Measurements from ENCODE around the gene PBRM1. TPM values are rescaled to one million over a fixed set of nuclear protein-coding genes. Genes with fewer than 3 reads are reported as not detected.

PBRM1 gene
- total and polyA plus RNA-seq, 2 experiments from 2014 or later: 57.5 to 72.5 TPM

DNA sequence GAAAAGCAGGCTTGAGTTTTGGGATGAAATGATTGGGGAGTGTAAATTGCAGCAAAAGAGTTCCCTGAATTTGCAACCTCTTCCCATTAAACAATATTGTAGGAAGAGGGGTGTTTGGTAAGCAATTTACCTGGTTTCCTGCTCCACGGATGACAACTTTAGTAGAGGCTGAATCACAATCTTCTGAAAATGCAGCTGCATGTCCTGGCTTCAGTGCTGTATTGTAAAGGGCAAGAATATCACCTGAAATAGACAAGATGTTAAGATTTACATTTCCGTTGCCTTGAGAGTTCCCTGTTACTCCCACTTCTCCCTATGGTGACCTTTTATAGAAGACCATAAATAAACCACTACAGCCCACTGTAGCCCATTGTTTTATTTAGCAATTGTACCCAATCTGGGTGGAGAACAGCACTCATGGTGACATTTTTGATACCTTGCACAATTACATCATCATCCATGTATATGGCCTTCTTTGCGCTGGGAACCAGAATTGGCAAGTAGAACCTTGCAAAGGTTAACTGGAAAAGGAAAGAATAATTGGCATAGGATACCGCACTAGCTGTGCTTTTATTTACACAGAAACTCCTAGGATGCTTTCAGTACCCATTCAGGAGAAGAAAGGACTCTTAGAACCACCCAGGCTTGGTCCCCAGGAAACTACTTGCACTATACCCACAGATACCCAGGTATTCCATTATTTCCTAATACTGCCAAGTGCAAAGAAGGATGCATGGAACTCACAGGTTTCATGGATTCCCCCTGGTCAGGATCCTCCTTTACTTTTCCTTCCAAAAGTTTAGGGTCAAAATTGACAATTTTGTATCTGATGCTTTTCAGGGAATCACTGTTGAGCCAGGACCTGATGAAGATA is 10.3 kb upstream of the PBRM1 start:
- Histone ChIP-seq H3K9me2 (ENCODE audit: insufficient read depth) (no peaks in the 10 kb centered on the region), H3K4me2 (no peak overlapping the region), H3K4me1 (ENCODE audit: insufficient read depth) (no peaks in the 10 kb centered on the region), H3K27me3 (ENCODE audit: insufficient read depth) (no peaks in the 10 kb centered on the region), H4K20me1 (replicated peaks; ENCODE audit: insufficient read depth) (peaks cover 50% of the 10 kb centered on the region), H2AFZ (no peak overlapping the region), H3K27ac (ENCODE audit: low read depth) (peak overlapping the region; percentile 68; the same call in 1 of the 2 replicates), H3F3A (replicated peaks; ENCODE audit: low read depth) (peaks cover 57% of the 10 kb centered on the region), H3K36me3 (ENCODE audit: insufficient read depth) (peaks cover 55% of the 10 kb centered on the region), H3K79me2 (replicated peaks; ENCODE audit: insufficient read depth) (peaks cover 5% of the 10 kb centered on the region), H3K4me3 (no peak overlapping the region)
- Mint-ChIP-seq H3K27ac (no peak overlapping the region), H3K4me3 (no peak overlapping the region), H3K27me3 (ENCODE audit: insufficient read depth, low read depth, poor library complexity) (peaks cover 2% of the 10 kb centered on the region), H3K36me3 (ENCODE audit: low read depth) (peaks cover 64% of the 10 kb centered on the region), H3K4me1 (no peaks in the 10 kb centered on the region), H3K9me3 (no peaks in the 10 kb centered on the region)
- ATAC-seq (no peak), DNase-seq (ENCODE audit: low spot score) (no peak)
- TF ChIP-seq, protein P1, sequence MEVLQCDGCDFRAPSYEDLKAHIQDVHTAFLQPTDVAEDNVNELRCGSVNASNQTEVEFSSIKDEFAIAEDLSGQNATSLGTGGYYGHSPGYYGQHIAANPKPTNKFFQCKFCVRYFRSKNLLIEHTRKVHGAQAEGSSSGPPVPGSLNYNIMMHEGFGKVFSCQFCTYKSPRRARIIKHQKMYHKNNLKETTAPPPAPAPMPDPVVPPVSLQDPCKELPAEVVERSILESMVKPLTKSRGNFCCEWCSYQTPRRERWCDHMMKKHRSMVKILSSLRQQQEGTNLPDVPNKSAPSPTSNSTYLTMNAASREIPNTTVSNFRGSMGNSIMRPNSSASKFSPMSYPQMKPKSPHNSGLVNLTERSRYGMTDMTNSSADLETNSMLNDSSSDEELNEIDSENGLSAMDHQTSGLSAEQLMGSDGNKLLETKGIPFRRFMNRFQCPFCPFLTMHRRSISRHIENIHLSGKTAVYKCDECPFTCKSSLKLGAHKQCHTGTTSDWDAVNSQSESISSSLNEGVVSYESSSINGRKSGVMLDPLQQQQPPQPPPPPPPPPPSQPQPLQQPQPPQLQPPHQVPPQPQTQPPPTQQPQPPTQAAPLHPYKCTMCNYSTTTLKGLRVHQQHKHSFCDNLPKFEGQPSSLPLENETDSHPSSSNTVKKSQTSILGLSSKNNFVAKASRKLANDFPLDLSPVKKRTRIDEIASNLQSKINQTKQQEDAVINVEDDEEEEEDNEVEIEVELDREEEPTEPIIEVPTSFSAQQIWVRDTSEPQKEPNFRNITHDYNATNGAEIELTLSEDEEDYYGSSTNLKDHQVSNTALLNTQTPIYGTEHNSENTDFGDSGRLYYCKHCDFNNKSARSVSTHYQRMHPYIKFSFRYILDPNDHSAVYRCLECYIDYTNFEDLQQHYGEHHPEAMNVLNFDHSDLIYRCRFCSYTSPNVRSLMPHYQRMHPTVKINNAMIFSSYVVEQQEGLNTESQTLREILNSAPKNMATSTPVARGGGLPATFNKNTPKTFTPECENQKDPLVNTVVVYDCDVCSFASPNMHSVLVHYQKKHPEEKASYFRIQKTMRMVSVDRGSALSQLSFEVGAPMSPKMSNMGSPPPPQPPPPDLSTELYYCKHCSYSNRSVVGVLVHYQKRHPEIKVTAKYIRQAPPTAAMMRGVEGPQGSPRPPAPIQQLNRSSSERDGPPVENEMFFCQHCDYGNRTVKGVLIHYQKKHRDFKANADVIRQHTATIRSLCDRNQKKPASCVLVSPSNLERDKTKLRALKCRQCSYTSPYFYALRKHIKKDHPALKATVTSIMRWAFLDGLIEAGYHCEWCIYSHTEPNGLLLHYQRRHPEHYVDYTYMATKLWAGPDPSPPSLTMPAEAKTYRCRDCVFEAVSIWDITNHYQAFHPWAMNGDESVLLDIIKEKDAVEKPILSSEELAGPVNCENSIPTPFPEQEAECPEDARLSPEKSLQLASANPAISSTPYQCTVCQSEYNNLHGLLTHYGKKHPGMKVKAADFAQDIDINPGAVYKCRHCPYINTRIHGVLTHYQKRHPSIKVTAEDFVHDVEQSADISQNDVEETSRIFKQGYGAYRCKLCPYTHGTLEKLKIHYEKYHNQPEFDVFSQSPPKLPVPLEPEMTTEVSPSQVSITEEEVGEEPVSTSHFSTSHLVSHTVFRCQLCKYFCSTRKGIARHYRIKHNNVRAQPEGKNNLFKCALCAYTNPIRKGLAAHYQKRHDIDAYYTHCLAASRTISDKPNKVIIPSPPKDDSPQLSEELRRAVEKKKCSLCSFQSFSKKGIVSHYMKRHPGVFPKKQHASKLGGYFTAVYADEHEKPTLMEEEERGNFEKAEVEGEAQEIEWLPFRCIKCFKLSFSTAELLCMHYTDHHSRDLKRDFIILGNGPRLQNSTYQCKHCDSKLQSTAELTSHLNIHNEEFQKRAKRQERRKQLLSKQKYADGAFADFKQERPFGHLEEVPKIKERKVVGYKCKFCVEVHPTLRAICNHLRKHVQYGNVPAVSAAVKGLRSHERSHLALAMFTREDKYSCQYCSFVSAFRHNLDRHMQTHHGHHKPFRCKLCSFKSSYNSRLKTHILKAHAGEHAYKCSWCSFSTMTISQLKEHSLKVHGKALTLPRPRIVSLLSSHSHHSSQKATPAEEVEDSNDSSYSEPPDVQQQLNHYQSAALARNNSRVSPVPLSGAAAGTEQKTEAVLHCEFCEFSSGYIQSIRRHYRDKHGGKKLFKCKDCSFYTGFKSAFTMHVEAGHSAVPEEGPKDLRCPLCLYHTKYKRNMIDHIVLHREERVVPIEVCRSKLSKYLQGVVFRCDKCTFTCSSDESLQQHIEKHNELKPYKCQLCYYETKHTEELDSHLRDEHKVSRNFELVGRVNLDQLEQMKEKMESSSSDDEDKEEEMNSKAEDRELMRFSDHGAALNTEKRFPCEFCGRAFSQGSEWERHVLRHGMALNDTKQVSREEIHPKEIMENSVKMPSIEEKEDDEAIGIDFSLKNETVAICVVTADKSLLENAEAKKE (CRISPR knock-in tag; IDR thresholded peaks at IDR 0.05): no peak
- TF ChIP-seq ZNF114 (CRISPR knock-in tag; IDR thresholded peaks at IDR 0.05): no peak
- TF ChIP-seq CREB1 (CRISPR knock-in tag; IDR thresholded peaks at IDR 0.05; ENCODE audit: low read depth): no peak
- no peak for TF ChIP-seq EZH2 (IDR thresholded peaks at IDR 0.05; ENCODE audit: low read depth, unreplicated experiment)
- TF ChIP-seq, protein P2, sequence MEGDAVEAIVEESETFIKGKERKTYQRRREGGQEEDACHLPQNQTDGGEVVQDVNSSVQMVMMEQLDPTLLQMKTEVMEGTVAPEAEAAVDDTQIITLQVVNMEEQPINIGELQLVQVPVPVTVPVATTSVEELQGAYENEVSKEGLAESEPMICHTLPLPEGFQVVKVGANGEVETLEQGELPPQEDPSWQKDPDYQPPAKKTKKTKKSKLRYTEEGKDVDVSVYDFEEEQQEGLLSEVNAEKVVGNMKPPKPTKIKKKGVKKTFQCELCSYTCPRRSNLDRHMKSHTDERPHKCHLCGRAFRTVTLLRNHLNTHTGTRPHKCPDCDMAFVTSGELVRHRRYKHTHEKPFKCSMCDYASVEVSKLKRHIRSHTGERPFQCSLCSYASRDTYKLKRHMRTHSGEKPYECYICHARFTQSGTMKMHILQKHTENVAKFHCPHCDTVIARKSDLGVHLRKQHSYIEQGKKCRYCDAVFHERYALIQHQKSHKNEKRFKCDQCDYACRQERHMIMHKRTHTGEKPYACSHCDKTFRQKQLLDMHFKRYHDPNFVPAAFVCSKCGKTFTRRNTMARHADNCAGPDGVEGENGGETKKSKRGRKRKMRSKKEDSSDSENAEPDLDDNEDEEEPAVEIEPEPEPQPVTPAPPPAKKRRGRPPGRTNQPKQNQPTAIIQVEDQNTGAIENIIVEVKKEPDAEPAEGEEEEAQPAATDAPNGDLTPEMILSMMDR (conservative IDR thresholded peaks at IDR 0.05; ENCODE audit: low read depth in 2 of 2): no peak
- no peak for TF ChIP-seq NANOG (IDR thresholded peaks at IDR 0.05; ENCODE audit: borderline replicate concordance)
- TF ChIP-seq JUNB (IDR thresholded peaks at IDR 0.05; ENCODE audit: unreplicated experiment): no peak
- TF ChIP-seq STAT1 (IDR thresholded peaks at IDR 0.05; ENCODE audit: unreplicated experiment): no peak
- no peak for TF ChIP-seq EZH2phosphoT487 (IDR thresholded peaks at IDR 0.05; ENCODE audit: unreplicated experiment)
- TF ChIP-seq ZNF331 (CRISPR knock-in tag; IDR thresholded peaks at IDR 0.05; ENCODE audit: low read depth): no peak
- TF ChIP-seq, protein P3, sequence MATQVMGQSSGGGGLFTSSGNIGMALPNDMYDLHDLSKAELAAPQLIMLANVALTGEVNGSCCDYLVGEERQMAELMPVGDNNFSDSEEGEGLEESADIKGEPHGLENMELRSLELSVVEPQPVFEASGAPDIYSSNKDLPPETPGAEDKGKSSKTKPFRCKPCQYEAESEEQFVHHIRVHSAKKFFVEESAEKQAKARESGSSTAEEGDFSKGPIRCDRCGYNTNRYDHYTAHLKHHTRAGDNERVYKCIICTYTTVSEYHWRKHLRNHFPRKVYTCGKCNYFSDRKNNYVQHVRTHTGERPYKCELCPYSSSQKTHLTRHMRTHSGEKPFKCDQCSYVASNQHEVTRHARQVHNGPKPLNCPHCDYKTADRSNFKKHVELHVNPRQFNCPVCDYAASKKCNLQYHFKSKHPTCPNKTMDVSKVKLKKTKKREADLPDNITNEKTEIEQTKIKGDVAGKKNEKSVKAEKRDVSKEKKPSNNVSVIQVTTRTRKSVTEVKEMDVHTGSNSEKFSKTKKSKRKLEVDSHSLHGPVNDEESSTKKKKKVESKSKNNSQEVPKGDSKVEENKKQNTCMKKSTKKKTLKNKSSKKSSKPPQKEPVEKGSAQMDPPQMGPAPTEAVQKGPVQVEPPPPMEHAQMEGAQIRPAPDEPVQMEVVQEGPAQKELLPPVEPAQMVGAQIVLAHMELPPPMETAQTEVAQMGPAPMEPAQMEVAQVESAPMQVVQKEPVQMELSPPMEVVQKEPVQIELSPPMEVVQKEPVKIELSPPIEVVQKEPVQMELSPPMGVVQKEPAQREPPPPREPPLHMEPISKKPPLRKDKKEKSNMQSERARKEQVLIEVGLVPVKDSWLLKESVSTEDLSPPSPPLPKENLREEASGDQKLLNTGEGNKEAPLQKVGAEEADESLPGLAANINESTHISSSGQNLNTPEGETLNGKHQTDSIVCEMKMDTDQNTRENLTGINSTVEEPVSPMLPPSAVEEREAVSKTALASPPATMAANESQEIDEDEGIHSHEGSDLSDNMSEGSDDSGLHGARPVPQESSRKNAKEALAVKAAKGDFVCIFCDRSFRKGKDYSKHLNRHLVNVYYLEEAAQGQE (IDR thresholded peaks at IDR 0.05; ENCODE audit: unreplicated experiment): no peak
- TF ChIP-seq POLR2AphosphoS5 (IDR thresholded peaks at IDR 0.05; ENCODE audit: low read depth): no peak
- TF ChIP-seq, protein P4, sequence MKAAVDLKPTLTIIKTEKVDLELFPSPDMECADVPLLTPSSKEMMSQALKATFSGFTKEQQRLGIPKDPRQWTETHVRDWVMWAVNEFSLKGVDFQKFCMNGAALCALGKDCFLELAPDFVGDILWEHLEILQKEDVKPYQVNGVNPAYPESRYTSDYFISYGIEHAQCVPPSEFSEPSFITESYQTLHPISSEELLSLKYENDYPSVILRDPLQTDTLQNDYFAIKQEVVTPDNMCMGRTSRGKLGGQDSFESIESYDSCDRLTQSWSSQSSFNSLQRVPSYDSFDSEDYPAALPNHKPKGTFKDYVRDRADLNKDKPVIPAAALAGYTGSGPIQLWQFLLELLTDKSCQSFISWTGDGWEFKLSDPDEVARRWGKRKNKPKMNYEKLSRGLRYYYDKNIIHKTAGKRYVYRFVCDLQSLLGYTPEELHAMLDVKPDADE (IDR thresholded peaks at IDR 0.05): no peak

Measured in GM23338 (cell line).